Immature natural killer cell (primary cell): ENCODE data around the gene METRN. TPM values are rescaled to one million over a fixed set of nuclear protein-coding genes. Genes with fewer than 3 reads are reported as not detected.
A peak's percentile ranks its signal among the peaks of the same experiment; 100 is the strongest.

Source experiments
- DNase-seq, 3 donors: peaks; one replicate each; pipeline ENCODE4 v3.0.0; 2022; ENCODE audit warnings: mixed read lengths in 1 of 3
- H3K27ac Mint-ChIP-seq, 6 donors: one replicate each; pipeline ENCODE4 v1.8.0; 2020; ENCODE audit warnings: mixed read lengths in 6 of 6, mild to moderate bottlenecking in 5 of 6, inconsistent platforms in 4 of 6, moderate library complexity in 3 of 6
- H3K27me3 Mint-ChIP-seq, 3 donors: one replicate each; pipeline ENCODE4 v1.8.0; 2020 to 2021; ENCODE audit warnings: low read depth in 3 of 3, mild to moderate bottlenecking in 3 of 3, mixed read lengths in 3 of 3, moderate library complexity in 3 of 3, inconsistent platforms in 1 of 3
- H3K36me3 Mint-ChIP-seq, 3 donors: one replicate each; pipeline ENCODE4 v1.8.0; 2020; ENCODE audit warnings: mixed read lengths in 3 of 3, inconsistent platforms in 2 of 3, mild to moderate bottlenecking in 2 of 3
- H3K4me1 Mint-ChIP-seq, 2 donors: one replicate each; pipeline ENCODE4 v1.8.0; 2020; ENCODE audit warnings: inconsistent platforms in 2 of 2, mild to moderate bottlenecking in 2 of 2, mixed read lengths in 2 of 2, moderate library complexity in 1 of 2
- H3K4me3 Mint-ChIP-seq, 5 donors: one replicate each; pipeline ENCODE4 v1.8.0; 2020; ENCODE audit warnings: mild to moderate bottlenecking in 5 of 5, mixed read lengths in 5 of 5, inconsistent platforms in 3 of 5, moderate library complexity in 3 of 5
- H3K9me3 Mint-ChIP-seq, 6 donors: one replicate each; pipeline ENCODE4 v1.8.0; 2020; ENCODE audit warnings: mild to moderate bottlenecking in 6 of 6, mixed read lengths in 6 of 6, inconsistent platforms in 4 of 6, moderate library complexity in 3 of 6
- polyA plus RNA-seq, 3 donors: library from polyadenylated mRNA; unstranded; fragments of 300-500 nt; fragmentation: Illumina TruSeq; gene quantifications; one replicate each; pipeline ENCODE4 v1.2.3, GENCODE V29; 2021

The METRN gene
- polyA plus RNA-seq, 3 donors from 2014 or later: 29.6 to 61.7 (median 45.4) TPM

DNA sequence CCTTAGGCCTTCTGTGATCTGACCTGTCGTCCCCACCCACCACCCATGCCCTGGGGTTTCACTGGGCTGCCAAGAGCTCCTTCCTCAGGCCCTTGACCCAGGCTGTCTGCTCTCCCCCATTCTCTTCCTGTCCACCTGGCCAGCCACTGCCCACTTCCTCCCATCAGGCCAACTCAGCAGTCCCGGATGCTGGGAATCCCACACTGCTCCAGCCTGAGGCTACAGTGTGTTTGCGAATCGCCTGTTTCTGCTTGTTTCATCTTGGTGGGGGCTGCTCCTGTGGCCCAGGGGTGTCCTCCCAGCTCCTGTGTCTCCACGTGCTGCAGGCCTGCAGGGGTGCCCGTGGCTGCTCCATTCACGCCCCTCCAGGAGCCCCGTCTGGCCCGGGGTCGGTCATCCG is 839 bp upstream of the METRN start:
- DNase-seq: no peak
- peaks cover 0 to 9% of the 10 kb centered on the region in 2 donors for H3K4me1 Mint-ChIP-seq
- no peak overlapping the region for H3K27ac Mint-ChIP-seq
- no peaks in the 10 kb centered on the region for H3K36me3 Mint-ChIP-seq
- peak overlapping the region in 4 of 5 donors; percentile 23 to 42 (median 36) for H3K4me3 Mint-ChIP-seq
- no peaks in the 10 kb centered on the region for H3K9me3 Mint-ChIP-seq
- peaks cover 2 to 8% (median 7%) of the 10 kb centered on the region in 3 donors for H3K27me3 Mint-ChIP-seq

- Mint-ChIP-seq H3K27me3 (peaks cover 2 to 9% (median 7%) of the 10 kb centered on the region in 3 donors), H3K27ac (no peak overlapping the region), H3K9me3 (no peaks in the 10 kb centered on the region), H3K4me1 (peaks cover 8 to 21% of the 10 kb centered on the region in 2 donors), H3K4me3 (peak overlapping the region in 4 of 5 donors; percentile 47 to 76 (median 64)), H3K36me3 (no peaks in the 10 kb centered on the region)
- peak in 1 of 3 donors; percentile 31 for DNase-seq
Measured at GRCh38 chr16:715477-716199, 720 bp downstream of the METRN start.

DNA sequence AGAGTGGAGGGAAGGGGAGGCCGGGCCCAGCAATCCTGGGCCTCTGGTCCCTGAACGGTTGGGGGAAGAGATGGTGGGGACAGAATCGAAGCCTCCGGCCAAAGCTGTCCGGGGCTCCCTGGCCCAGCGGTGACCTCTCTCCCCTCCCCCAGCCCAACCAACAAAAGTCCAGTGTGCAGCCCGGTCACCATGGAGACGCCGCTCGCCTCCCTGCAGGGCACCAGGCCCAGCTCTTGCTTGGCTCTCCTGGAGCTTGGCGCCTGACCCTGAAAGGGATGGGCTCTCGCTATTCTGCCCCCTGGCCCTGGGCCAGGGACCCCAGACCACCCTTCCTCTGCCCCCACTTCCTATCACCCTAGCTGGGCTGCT is 1.3 kb downstream of the METRN start:
- Mint-ChIP-seq H3K36me3 (no peaks in the 10 kb centered on the region), H3K27me3 (peaks cover 2 to 7% (median 6%) of the 10 kb centered on the region in 3 donors), H3K27ac (no peak overlapping the region), H3K4me1 (peaks cover 8 to 21% of the 10 kb centered on the region in 2 donors), H3K9me3 (no peaks in the 10 kb centered on the region), H3K4me3 (peak overlapping the region in 4 of 5 donors; percentile 47 to 76 (median 64))
- DNase-seq: no peak

DNA sequence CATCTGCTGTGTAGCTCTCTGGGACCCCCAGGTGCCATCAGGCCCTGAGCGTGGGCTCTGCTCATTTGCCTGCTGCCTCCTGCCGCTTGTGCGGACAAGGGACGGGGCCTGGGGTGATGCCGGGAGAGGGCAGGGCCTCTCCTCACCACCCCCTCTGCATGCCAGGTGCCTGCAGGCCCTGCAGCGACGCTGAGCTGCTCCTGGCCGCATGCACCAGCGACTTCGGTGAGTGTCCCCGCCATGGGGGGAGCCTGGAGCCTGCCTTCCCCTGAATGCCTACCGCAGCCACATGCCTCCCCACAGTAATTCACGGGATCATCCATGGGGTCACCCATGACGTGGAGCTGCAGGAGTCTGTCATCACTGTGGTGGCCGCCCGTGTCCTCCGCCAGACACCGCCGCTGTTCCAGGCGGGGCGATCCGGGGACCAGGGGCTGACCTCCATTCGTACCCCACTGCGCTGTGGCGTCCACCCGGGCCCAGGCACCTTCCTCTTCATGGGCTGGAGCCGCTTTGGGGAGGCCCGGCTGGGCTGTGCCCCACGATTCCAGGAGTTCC is 1.9 kb downstream of the METRN start:
- Mint-ChIP-seq H3K27ac (no peak overlapping the region), H3K4me3 (peak overlapping the region in 2 of 5 donors; percentile 29 to 76), H3K4me1 (peaks cover 8 to 21% of the 10 kb centered on the region in 2 donors), H3K27me3 (peaks cover 1 to 6% (median 5%) of the 10 kb centered on the region in 3 donors), H3K36me3 (no peaks in the 10 kb centered on the region), H3K9me3 (no peaks in the 10 kb centered on the region)
- DNase-seq: no peak

DNA sequence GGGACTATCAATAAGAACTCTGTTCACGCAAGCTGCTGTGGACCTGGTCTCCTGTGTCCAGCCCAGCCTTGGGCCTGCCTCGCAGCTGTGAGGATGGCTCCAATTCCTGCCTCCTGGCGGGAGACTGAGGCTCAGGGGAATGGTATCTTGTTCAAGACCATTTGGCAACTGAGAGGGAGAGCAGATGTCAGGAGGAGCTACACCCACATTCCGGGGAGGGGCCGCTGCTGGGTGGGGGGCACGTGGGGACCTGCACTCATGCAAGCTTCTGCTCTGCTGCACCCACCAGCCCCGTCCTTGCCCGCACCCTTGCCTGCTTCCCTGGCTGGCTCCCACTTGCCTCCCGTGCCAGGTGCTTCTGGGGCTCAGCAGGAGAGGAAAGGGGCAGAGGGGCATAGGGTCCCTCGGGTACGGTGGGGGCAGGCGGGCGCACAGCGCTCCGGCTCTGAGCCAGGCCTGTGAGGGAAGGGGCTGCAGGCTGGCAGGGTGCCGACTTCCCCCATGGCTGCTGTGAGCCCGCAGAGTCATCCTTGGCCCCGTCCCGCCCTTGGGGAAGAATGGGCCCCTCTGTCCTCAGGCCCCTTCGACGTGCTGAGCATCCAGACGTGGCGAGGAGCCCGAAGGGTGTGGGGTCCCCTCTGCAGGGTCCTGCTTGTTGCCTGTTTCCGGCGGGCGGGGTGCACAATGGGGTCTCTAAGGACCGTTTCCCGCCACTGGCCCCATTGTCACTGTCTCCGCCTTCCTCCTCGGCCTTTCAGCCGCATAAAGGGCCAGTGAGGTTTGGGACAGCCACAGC is 2.7 kb downstream of the METRN start:
- no peak for DNase-seq
- Mint-ChIP-seq H3K27ac (no peak overlapping the region), H3K4me3 (no peak overlapping the region), H3K27me3 (peaks cover 2 to 6% (median 5%) of the 10 kb centered on the region in 3 donors), H3K9me3 (no peaks in the 10 kb centered on the region), H3K36me3 (no peaks in the 10 kb centered on the region), H3K4me1 (peaks cover 8 to 22% of the 10 kb centered on the region in 2 donors)

DNA sequence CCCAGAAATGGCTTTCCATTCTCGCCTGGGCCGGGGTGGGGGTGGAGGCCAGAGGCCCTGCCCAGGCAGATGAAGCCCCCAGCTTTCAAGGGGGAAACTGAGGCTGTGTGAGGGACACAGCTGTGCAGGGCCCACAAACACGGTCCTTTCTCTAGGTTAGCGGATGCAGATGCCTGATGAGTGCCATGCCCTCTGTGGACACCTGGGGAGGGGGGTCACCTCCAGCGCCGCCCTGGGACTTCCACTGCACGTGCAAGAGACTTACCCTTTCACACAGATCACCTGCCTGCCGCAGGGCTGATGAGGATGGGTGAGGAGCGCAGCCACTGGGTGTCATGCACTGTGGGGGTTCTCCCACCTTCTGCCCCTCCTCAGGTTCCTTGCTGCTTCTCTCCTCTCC is 3.5 kb downstream of the METRN start:
- Mint-ChIP-seq H3K36me3 (no peaks in the 10 kb centered on the region), H3K9me3 (no peaks in the 10 kb centered on the region), H3K27me3 (peaks cover 3 to 5% (median 4%) of the 10 kb centered on the region in 3 donors), H3K4me1 (peaks cover 8 to 21% of the 10 kb centered on the region in 2 donors), H3K27ac (no peak overlapping the region), H3K4me3 (peak overlapping the region in 1 of 5 donors; percentile 7)
- no peak for DNase-seq

GRCh38 chr16:718922-719321 is 4.0 kb downstream of the METRN start:
- H3K27ac Mint-ChIP-seq: peak overlapping the region in 2 of 6 donors; percentile 45 to 83
- H3K36me3 Mint-ChIP-seq: no peaks in the 10 kb centered on the region
- no peak for DNase-seq
- H3K27me3 Mint-ChIP-seq: peaks cover 3 to 5% (median 3%) of the 10 kb centered on the region in 3 donors
- peak overlapping the region; percentile 54 to 88 (median 82) for H3K4me3 Mint-ChIP-seq
- no peaks in the 10 kb centered on the region for H3K9me3 Mint-ChIP-seq
- peaks cover 8 to 21% of the 10 kb centered on the region in 2 donors for H3K4me1 Mint-ChIP-seq

- H3K9me3 Mint-ChIP-seq: no peaks in the 10 kb centered on the region
- peaks cover 2 to 5% (median 3%) of the 10 kb centered on the region in 3 donors for H3K27me3 Mint-ChIP-seq
- DNase-seq: no peak
- H3K36me3 Mint-ChIP-seq: no peaks in the 10 kb centered on the region
- peak overlapping the region; percentile 82 to 88 (median 85) for H3K4me3 Mint-ChIP-seq
- H3K4me1 Mint-ChIP-seq: peaks cover 8 to 21% of the 10 kb centered on the region in 2 donors
- H3K27ac Mint-ChIP-seq: peak overlapping the region; percentile 51 to 88 (median 80)
Measured at GRCh38 chr16:719815-720446, 5.0 kb downstream of the METRN start.

- Mint-ChIP-seq H3K27me3 (peaks cover 2 to 5% (median 3%) of the 10 kb centered on the region in 3 donors), H3K4me1 (peaks cover 8 to 21% of the 10 kb centered on the region in 2 donors), H3K4me3 (peak overlapping the region; percentile 82 to 88 (median 85)), H3K9me3 (no peaks in the 10 kb centered on the region), H3K27ac (peak overlapping the region; percentile 51 to 88 (median 80)), H3K36me3 (no peaks in the 10 kb centered on the region)
- DNase-seq: peak in 2 of 3 donors; percentile 33
Measured at GRCh38 chr16:720447-720989, 5.6 kb downstream of the METRN start.

GRCh38 chr16:720990-721764 is 6.3 kb downstream of the METRN start, which contains the start of gene ANTKMT:
Gene ANTKMT, plus strand, starts transcription at chr16:721146. Its CDS starts 129 bp downstream, at chr16:721275.
- DNase-seq: peak; percentile 80 to 85 (median 83)
- peak within 1 kb of the TSS; percentile 51 to 88 (median 80) for H3K27ac Mint-ChIP-seq
- peak within 1 kb of the TSS; percentile 82 to 88 (median 85) for H3K4me3 Mint-ChIP-seq
- peaks cover 2 to 3% (median 2%) of the 10 kb centered on the region in 3 donors for H3K27me3 Mint-ChIP-seq
- H3K36me3 Mint-ChIP-seq: no peaks in the 10 kb centered on the region
- no peaks in the 10 kb centered on the region for H3K9me3 Mint-ChIP-seq
- peaks cover 8 to 20% of the 10 kb centered on the region in 2 donors for H3K4me1 Mint-ChIP-seq

GRCh38 chr16:721765-722540 is 7.0 kb downstream of the METRN start:
- peak overlapping the region; percentile 36 to 70 (median 48) for H3K4me3 Mint-ChIP-seq
- DNase-seq: no peak
- H3K4me1 Mint-ChIP-seq: peaks cover 8 to 18% of the 10 kb centered on the region in 2 donors
- no peaks in the 10 kb centered on the region for H3K9me3 Mint-ChIP-seq
- H3K36me3 Mint-ChIP-seq: no peaks in the 10 kb centered on the region
- peak overlapping the region in 1 of 6 donors; percentile 43 for H3K27ac Mint-ChIP-seq
- H3K27me3 Mint-ChIP-seq: peaks cover 2 to 5% (median 5%) of the 10 kb centered on the region in 3 donors
